ENCODE results near the gene TRIM13.
"Not testable (repeated sequence)": the region's sequence is repeated elsewhere in the genome, so short reads cannot be mapped to it uniquely, and the experiment has no call there.

The TRIM13 gene

GRCh38 chr13:49996951-49997895 lies at the start of gene TRIM13:
Gene TRIM13 (plus strand): TSS chr13:49997042. CDS start chr13:50011941, 14,899 bp downstream.
- Histone ChIP-seq H3K27me3 (ENCODE audit: insufficient read depth, poor library complexity, severe bottlenecking) (no peaks in the 10 kb centered on the region), H3K4me1 (ENCODE audit: insufficient read depth, poor library complexity, severe bottlenecking) (peaks cover 18% of the 10 kb centered on the region), H3K36me3 (ENCODE audit: low read depth) (peaks cover 47% of the 10 kb centered on the region), H3K27ac (ENCODE audit: poor library complexity, severe bottlenecking) (peak within 1 kb of the TSS; percentile 81), H3K4me3 (ENCODE audit: severe bottlenecking) (peak within 1 kb of the TSS; percentile 78), H3K9me3 (ENCODE audit: severe bottlenecking) (no peaks in the 10 kb centered on the region)
- DNase-seq (ENCODE audit: low spot score): peak; percentile 83
- peak; percentile 86 for TF ChIP-seq CTCF (IDR thresholded peaks at IDR 0.05; ENCODE audit: poor library complexity, severe bottlenecking)
- ATAC-seq (ENCODE audit: low read depth): peak; percentile 74

GRCh38 chr13:49948777-49949270 lies 48.0 kb upstream of the TRIM13 start:
- not testable (repeated sequence) for DNase-seq (ENCODE audit: low spot score)

GRCh38 chr13:49951754-49952535 lies 44.9 kb upstream of the TRIM13 start:
- Histone ChIP-seq H3K4me3 (ENCODE audit: severe bottlenecking) (no peak overlapping the region), H3K36me3 (ENCODE audit: low read depth) (no peaks in the 10 kb centered on the region), H3K27ac (ENCODE audit: poor library complexity, severe bottlenecking) (no peak overlapping the region), H3K4me1 (ENCODE audit: insufficient read depth, poor library complexity, severe bottlenecking) (no peaks in the 10 kb centered on the region), H3K9me3 (ENCODE audit: severe bottlenecking) (no peaks in the 10 kb centered on the region), H3K27me3 (ENCODE audit: insufficient read depth, poor library complexity, severe bottlenecking) (no peaks in the 10 kb centered on the region)
- DNase-seq (ENCODE audit: low spot score): no peak
- TF ChIP-seq CTCF (IDR thresholded peaks at IDR 0.05; ENCODE audit: poor library complexity, severe bottlenecking): no peak
- ATAC-seq (ENCODE audit: low read depth): no peak

More at GRCh38 chr13:49948777-49949270, 48.0 kb upstream of the TRIM13 start:
- not testable (repeated sequence) for H3K27me3 ChIP-seq (ENCODE audit: insufficient read depth, poor library complexity, severe bottlenecking); ATAC-seq (ENCODE audit: low read depth); H3K4me1 ChIP-seq (ENCODE audit: insufficient read depth, poor library complexity, severe bottlenecking); H3K27ac ChIP-seq (ENCODE audit: poor library complexity, severe bottlenecking); H3K4me3 ChIP-seq (ENCODE audit: severe bottlenecking); H3K9me3 ChIP-seq (ENCODE audit: severe bottlenecking); H3K36me3 ChIP-seq (ENCODE audit: low read depth)

GRCh38 chr13:49953560-49953959 lies 43.3 kb upstream of the TRIM13 start:
- Histone ChIP-seq H3K4me1 (ENCODE audit: insufficient read depth, poor library complexity, severe bottlenecking) (no peaks in the 10 kb centered on the region), H3K9me3 (ENCODE audit: severe bottlenecking) (no peaks in the 10 kb centered on the region), H3K36me3 (ENCODE audit: low read depth) (no peaks in the 10 kb centered on the region), H3K4me3 (ENCODE audit: severe bottlenecking) (no peak overlapping the region), H3K27me3 (ENCODE audit: insufficient read depth, poor library complexity, severe bottlenecking) (no peaks in the 10 kb centered on the region), H3K27ac (ENCODE audit: poor library complexity, severe bottlenecking) (no peak overlapping the region)
- ATAC-seq (ENCODE audit: low read depth) (no peak), DNase-seq (ENCODE audit: low spot score) (no peak)
- no peak for TF ChIP-seq CTCF (IDR thresholded peaks at IDR 0.05; ENCODE audit: poor library complexity, severe bottlenecking)

All from RWPE2 (cell line).